Ishikawa (cell line): Measurements from ENCODE around the gene RNASEH2A.

Source experiments
- CEBPB ChIP-seq: IDR thresholded peaks from 2 replicates; pipeline ENCODE4 v1.6.1; 2012
- CREB1 ChIP-seq: IDR thresholded peaks from 2 replicates; pipeline ENCODE4 v1.6.1; 2012; ENCODE audit warnings: low read depth
- EGR1 ChIP-seq: IDR thresholded peaks from 2 replicates; pipeline ENCODE4 v1.6.1; 2012
- EP300 ChIP-seq: IDR thresholded peaks from 2 replicates; pipeline ENCODE4 v1.6.1; 2012; ENCODE audit warnings: borderline replicate concordance
- FOXM1 ChIP-seq: IDR thresholded peaks from 2 replicates; pipeline ENCODE4 v1.6.1; 2012; ENCODE audit warnings: low read depth, borderline replicate concordance
- MAX ChIP-seq: IDR thresholded peaks from 2 replicates; pipeline ENCODE4 v1.6.1; 2012
- NFIC ChIP-seq: IDR thresholded peaks from 2 replicates; pipeline ENCODE4 v1.6.1; 2012
- RAD21 ChIP-seq: IDR thresholded peaks from 2 replicates; pipeline ENCODE4 v1.6.1; 2012; ENCODE audit warnings: low read depth
- TAF1 ChIP-seq: IDR thresholded peaks from 2 replicates; pipeline ENCODE4 v1.6.1; 2012; ENCODE audit warnings: low read depth, mild to moderate bottlenecking
- TCF12 ChIP-seq: IDR thresholded peaks from 2 replicates; pipeline ENCODE4 v1.6.1; 2012; ENCODE audit warnings: low read depth
- TEAD4 ChIP-seq: IDR thresholded peaks from 2 replicates; pipeline ENCODE4 v1.6.1; 2012
- YY1 ChIP-seq: IDR thresholded peaks from 2 replicates; pipeline ENCODE4 v1.6.1; 2012; ENCODE audit warnings: low read depth
- ZBTB7A ChIP-seq: IDR thresholded peaks from 2 replicates; pipeline ENCODE4 v1.6.1; 2012; ENCODE audit warnings: low read depth
- TF ChIP-seq, protein P1 (sequence below): IDR thresholded peaks from 2 replicates; pipeline ENCODE4 v1.6.1; 2012
- TF ChIP-seq, protein P2 (sequence below): IDR thresholded peaks from 2 replicates; pipeline ENCODE4 v1.6.1; 2012; ENCODE audit warnings: low read depth, mild to moderate bottlenecking

RNASEH2A gene

DNA sequence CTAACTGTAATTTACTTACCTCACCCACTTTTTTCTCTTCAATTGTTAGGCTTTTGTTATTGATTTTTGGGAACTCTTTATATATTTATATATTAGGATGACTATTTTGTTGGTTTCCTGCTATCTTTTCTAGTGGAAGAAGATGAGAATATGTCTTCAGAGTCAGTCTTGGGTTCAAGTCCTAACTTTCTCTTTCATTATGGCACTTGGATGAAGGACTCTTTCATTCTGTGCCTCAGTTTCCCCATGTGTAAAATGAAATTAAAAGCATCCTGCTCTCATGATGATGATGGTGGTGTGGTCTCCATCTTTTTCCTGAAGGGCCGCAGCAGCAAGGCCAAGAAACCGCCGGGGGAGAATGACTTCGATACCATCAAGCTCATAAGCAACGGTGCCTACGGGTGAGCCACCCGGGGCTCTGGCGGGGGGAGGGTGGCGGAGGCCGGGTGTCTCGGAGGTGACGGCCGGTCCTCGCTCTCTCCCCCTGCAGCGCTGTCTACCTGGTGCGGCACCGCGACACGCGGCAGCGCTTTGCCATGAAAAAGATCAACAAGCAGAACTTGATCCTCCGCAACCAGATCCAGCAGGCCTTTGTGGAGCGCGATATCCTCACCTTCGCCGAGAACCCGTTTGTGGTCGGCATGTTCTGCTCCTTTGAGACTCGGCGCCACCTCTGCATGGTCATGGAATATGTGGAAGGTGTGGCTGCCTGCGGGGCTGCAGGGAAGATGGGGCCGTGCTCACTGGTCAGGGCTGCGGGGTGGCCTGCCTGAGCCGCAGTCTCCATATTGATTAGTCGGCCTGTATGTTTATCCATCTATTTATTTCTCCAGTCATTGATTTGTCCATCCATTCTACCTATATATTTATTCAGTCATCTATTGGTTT lies 51.9 kb downstream of the RNASEH2A start:
- TF ChIP-seq CEBPB = no peak
- TF ChIP-seq TAF1 = no peak
- no peak for TF ChIP-seq EP300
- TF ChIP-seq NFIC = no peak
- TF ChIP-seq, protein P1, sequence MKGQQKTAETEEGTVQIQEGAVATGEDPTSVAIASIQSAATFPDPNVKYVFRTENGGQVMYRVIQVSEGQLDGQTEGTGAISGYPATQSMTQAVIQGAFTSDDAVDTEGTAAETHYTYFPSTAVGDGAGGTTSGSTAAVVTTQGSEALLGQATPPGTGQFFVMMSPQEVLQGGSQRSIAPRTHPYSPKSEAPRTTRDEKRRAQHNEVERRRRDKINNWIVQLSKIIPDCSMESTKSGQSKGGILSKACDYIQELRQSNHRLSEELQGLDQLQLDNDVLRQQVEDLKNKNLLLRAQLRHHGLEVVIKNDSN = no peak
- no peak for TF ChIP-seq RAD21
- no peak for TF ChIP-seq YY1
- no peak for TF ChIP-seq TCF12
- TF ChIP-seq ZBTB7A = no peak
- TF ChIP-seq FOXM1 = no peak
- no peak for TF ChIP-seq EGR1
- TF ChIP-seq, protein P2, sequence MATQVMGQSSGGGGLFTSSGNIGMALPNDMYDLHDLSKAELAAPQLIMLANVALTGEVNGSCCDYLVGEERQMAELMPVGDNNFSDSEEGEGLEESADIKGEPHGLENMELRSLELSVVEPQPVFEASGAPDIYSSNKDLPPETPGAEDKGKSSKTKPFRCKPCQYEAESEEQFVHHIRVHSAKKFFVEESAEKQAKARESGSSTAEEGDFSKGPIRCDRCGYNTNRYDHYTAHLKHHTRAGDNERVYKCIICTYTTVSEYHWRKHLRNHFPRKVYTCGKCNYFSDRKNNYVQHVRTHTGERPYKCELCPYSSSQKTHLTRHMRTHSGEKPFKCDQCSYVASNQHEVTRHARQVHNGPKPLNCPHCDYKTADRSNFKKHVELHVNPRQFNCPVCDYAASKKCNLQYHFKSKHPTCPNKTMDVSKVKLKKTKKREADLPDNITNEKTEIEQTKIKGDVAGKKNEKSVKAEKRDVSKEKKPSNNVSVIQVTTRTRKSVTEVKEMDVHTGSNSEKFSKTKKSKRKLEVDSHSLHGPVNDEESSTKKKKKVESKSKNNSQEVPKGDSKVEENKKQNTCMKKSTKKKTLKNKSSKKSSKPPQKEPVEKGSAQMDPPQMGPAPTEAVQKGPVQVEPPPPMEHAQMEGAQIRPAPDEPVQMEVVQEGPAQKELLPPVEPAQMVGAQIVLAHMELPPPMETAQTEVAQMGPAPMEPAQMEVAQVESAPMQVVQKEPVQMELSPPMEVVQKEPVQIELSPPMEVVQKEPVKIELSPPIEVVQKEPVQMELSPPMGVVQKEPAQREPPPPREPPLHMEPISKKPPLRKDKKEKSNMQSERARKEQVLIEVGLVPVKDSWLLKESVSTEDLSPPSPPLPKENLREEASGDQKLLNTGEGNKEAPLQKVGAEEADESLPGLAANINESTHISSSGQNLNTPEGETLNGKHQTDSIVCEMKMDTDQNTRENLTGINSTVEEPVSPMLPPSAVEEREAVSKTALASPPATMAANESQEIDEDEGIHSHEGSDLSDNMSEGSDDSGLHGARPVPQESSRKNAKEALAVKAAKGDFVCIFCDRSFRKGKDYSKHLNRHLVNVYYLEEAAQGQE = no peak
- no peak for TF ChIP-seq TEAD4
- no peak for TF ChIP-seq CREB1
- no peak for TF ChIP-seq MAX

- TF ChIP-seq FOXM1 (no peak), MAX (no peak), NFIC (no peak), EP300 (no peak), CEBPB (no peak), RAD21 (no peak)
- TF ChIP-seq, protein P1 = no peak
Measured at GRCh38 chr19:12859546-12859945, 53.2 kb downstream of the RNASEH2A start.
